ENCODE data around the gene IL6.
"Not testable (repeated sequence)": the region's sequence is repeated elsewhere in the genome, so short reads cannot be mapped to it uniquely, and the experiment has no call there.

The IL6 gene

GRCh38 chr7:22729180-22729825 is 2.3 kb downstream of the IL6 start:
- no peak for DNase-seq

- DNase-seq, result no peak
Observed at GRCh38 chr7:22730066-22730710, 3.2 kb downstream of the IL6 start.

GRCh38 chr7:22730921-22731654 is 4.1 kb downstream of the IL6 start:
- no peak for DNase-seq

- no peak for DNase-seq
Observed at GRCh38 chr7:22731766-22732165, 4.8 kb downstream of the IL6 start.

GRCh38 chr7:22732556-22733126 is 5.6 kb downstream of the IL6 start:
- no peak for DNase-seq

- DNase-seq, result no peak
Observed at GRCh38 chr7:22733761-22734160, 6.8 kb downstream of the IL6 start.

- no peak for DNase-seq
Observed at GRCh38 chr7:22743014-22743413, 16.0 kb downstream of the IL6 start.

GRCh38 chr7:22751341-22751740 is 24.3 kb downstream of the IL6 start:
- no peak for DNase-seq

- no peak for DNase-seq
Observed at GRCh38 chr7:22757338-22757994, 30.5 kb downstream of the IL6 start.

- no peak for DNase-seq
Observed at GRCh38 chr7:22758576-22758975, 31.6 kb downstream of the IL6 start.

GRCh38 chr7:22759721-22760120 is 32.7 kb downstream of the IL6 start:
- DNase-seq, result no peak

GRCh38 chr7:22762866-22763265 is 35.9 kb downstream of the IL6 start:
- no peak for DNase-seq

GRCh38 chr7:22765609-22766008 is 38.6 kb downstream of the IL6 start:
- DNase-seq, result no peak

- DNase-seq, result no peak
Observed at GRCh38 chr7:22771194-22771871, 44.3 kb downstream of the IL6 start.

- DNase-seq, result no peak
Observed at GRCh38 chr7:22771872-22772228, 44.9 kb downstream of the IL6 start.

- DNase-seq, result no peak
Observed at GRCh38 chr7:22772885-22773284, 45.9 kb downstream of the IL6 start.

GRCh38 chr7:22776964-22777363 is 50.0 kb downstream of the IL6 start:
- no peak for DNase-seq

- DNase-seq, result not testable (repeated sequence)
Observed at GRCh38 chr7:22779730-22780323, 52.8 kb downstream of the IL6 start.

- DNase-seq, result no peak
Observed at GRCh38 chr7:22781230-22781711, 54.3 kb downstream of the IL6 start.
